ENCODE results near the gene TMEM53.

DNA sequence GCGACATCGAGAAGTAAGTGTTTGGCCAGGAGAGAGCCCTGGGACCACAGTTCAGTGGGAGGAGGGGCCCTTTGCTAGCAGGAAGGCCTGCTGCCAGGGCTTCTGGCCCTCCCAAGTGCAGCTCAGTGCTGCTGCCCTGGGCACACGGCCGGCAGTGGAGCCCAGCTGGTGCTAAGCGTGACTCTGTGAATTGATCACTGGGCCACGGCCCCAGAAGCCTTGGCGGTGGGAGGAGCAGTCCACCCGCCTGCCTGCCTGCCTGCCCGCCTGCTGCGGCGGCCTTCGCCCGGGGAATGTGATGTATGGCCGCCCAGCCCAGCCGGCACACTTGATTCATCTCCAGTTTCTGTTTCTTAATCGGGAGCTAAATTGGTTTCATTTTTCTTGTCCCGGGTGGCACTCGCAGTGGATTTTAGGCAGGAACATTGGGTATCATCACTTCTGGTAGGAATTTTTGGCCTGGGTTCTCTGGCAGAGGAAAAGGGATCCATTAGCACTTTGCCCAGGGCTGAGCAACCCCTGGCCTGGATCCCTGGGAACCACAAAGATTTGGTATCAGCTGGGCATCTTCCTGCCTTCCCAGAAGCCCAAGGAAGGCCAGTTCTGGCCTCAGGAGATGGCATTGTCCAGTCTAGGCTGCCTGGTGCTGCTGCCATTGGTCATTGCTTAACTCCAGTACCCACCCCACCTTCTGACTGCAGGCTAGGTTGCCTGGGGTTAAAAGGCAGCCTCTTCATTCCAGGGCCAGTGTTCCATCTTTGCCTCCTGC lies 28.6 kb downstream of the TMEM53 start:
- TF ChIP-seq, protein P1, sequence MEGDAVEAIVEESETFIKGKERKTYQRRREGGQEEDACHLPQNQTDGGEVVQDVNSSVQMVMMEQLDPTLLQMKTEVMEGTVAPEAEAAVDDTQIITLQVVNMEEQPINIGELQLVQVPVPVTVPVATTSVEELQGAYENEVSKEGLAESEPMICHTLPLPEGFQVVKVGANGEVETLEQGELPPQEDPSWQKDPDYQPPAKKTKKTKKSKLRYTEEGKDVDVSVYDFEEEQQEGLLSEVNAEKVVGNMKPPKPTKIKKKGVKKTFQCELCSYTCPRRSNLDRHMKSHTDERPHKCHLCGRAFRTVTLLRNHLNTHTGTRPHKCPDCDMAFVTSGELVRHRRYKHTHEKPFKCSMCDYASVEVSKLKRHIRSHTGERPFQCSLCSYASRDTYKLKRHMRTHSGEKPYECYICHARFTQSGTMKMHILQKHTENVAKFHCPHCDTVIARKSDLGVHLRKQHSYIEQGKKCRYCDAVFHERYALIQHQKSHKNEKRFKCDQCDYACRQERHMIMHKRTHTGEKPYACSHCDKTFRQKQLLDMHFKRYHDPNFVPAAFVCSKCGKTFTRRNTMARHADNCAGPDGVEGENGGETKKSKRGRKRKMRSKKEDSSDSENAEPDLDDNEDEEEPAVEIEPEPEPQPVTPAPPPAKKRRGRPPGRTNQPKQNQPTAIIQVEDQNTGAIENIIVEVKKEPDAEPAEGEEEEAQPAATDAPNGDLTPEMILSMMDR (IDR thresholded peaks at IDR 0.05; ENCODE audit: low read length) = no peak
- no peak for TF ChIP-seq EZH2 (optimal IDR thresholded peaks at IDR 0.05; ENCODE audit: low read depth, low read length)
- no peak for TF ChIP-seq EZH2phosphoT487 (IDR thresholded peaks at IDR 0.05; ENCODE audit: low read length)

Data from MM.1S (cell line).